IgD-negative memory B cell (primary cell): ENCODE data around the gene MAN1A1. TPM values are rescaled to one million over a fixed set of nuclear protein-coding genes. Genes with fewer than 3 reads are reported as not detected.
A peak's percentile ranks its signal among the peaks of the same experiment; 100 is the strongest.
"Not testable (repeated sequence)": the region's sequence is repeated elsewhere in the genome, so short reads cannot be mapped to it uniquely, and the experiment has no call there.

ENCODE experiments used
- H3K27ac Mint-ChIP-seq, 3 donors: one replicate each; pipeline ENCODE4 v1.8.0; 2020 to 2022; ENCODE audit warnings: mild to moderate bottlenecking in 3 of 3, mixed read lengths in 3 of 3, moderate library complexity in 1 of 3
- H3K27me3 Mint-ChIP-seq: one replicate; pipeline ENCODE4 v1.8.0; 2021; ENCODE audit warnings: mixed read lengths
- H3K36me3 Mint-ChIP-seq: one replicate; pipeline ENCODE4 v1.8.0; 2020; ENCODE audit warnings: mild to moderate bottlenecking, mixed read lengths
- H3K4me1 Mint-ChIP-seq, 3 donors: one replicate each; pipeline ENCODE4 v1.8.0; 2020 to 2022; ENCODE audit warnings: mixed read lengths in 3 of 3, mild to moderate bottlenecking in 1 of 3
- H3K4me3 Mint-ChIP-seq, 4 donors: one replicate each; pipeline ENCODE4 v1.8.0; 2020 to 2022; ENCODE audit warnings: mild to moderate bottlenecking in 4 of 4, mixed read lengths in 4 of 4, moderate library complexity in 3 of 4
- H3K9me3 Mint-ChIP-seq, 3 donors: one replicate each; pipeline ENCODE4 v1.8.0; 2020 to 2021; ENCODE audit warnings: mixed read lengths in 3 of 3, mild to moderate bottlenecking in 1 of 3
- polyA plus RNA-seq: library from polyadenylated mRNA; unstranded; fragments of 300-500 nt; fragmentation: Illumina TruSeq; gene quantifications from one replicate; pipeline ENCODE4 v1.2.3, GENCODE V29; 2021

Gene MAN1A1
- polyA plus RNA-seq, 1 donor from 2014 or later, result 16.9 TPM

GRCh38 chr6:119173249-119174084 is 176.1 kb downstream of the MAN1A1 start:
- H3K27ac Mint-ChIP-seq, result no peak overlapping the region
- H3K4me3 Mint-ChIP-seq, result no peak overlapping the region
- H3K36me3 Mint-ChIP-seq, result no peaks in the 10 kb centered on the region
- no peaks in the 10 kb centered on the region for H3K27me3 Mint-ChIP-seq
- no peaks in the 10 kb centered on the region for H3K4me1 Mint-ChIP-seq
- peaks cover 0 to 2% (median 0%) of the 10 kb centered on the region in 3 donors for H3K9me3 Mint-ChIP-seq

GRCh38 chr6:119172824-119173223 is 176.7 kb downstream of the MAN1A1 start:
- Mint-ChIP-seq H3K27ac (no peak overlapping the region), H3K27me3 (no peaks in the 10 kb centered on the region), H3K4me3 (no peak overlapping the region), H3K9me3 (peaks cover 0 to 2% (median 0%) of the 10 kb centered on the region in 3 donors), H3K36me3 (no peaks in the 10 kb centered on the region), H3K4me1 (no peaks in the 10 kb centered on the region)

- peaks cover 4% of the 10 kb centered on the region for H3K27me3 Mint-ChIP-seq
Observed at GRCh38 chr6:119171864-119172588, 177.5 kb downstream of the MAN1A1 start.

GRCh38 chr6:119171088-119171841 is 178.3 kb downstream of the MAN1A1 start:
- peaks cover 11% of the 10 kb centered on the region for H3K27me3 Mint-ChIP-seq
- no peaks in the 10 kb centered on the region for H3K36me3 Mint-ChIP-seq
- no peak overlapping the region for H3K27ac Mint-ChIP-seq
- no peak overlapping the region for H3K4me3 Mint-ChIP-seq
- H3K9me3 Mint-ChIP-seq, result peaks cover 0 to 2% (median 0%) of the 10 kb centered on the region in 3 donors
- H3K4me1 Mint-ChIP-seq, result no peaks in the 10 kb centered on the region

More at GRCh38 chr6:119171864-119172588, 177.5 kb downstream of the MAN1A1 start:
- Mint-ChIP-seq H3K4me1 (no peaks in the 10 kb centered on the region), H3K4me3 (no peak overlapping the region), H3K36me3 (no peaks in the 10 kb centered on the region), H3K27ac (no peak overlapping the region), H3K9me3 (peaks cover 0 to 2% (median 0%) of the 10 kb centered on the region in 3 donors)

GRCh38 chr6:119170447-119171087 is 179.0 kb downstream of the MAN1A1 start:
- peaks cover 16% of the 10 kb centered on the region for H3K27me3 Mint-ChIP-seq
- peaks cover 0 to 2% (median 0%) of the 10 kb centered on the region in 3 donors for H3K9me3 Mint-ChIP-seq
- H3K4me3 Mint-ChIP-seq, result no peak overlapping the region
- no peak overlapping the region for H3K27ac Mint-ChIP-seq
- no peaks in the 10 kb centered on the region for H3K36me3 Mint-ChIP-seq
- H3K4me1 Mint-ChIP-seq, result no peaks in the 10 kb centered on the region

- no peaks in the 10 kb centered on the region for H3K4me1 Mint-ChIP-seq
- no peak overlapping the region for H3K4me3 Mint-ChIP-seq
- no peaks in the 10 kb centered on the region for H3K36me3 Mint-ChIP-seq
- H3K27me3 Mint-ChIP-seq, result peaks cover 17% of the 10 kb centered on the region
- H3K9me3 Mint-ChIP-seq, result peaks cover 0 to 2% (median 0%) of the 10 kb centered on the region in 3 donors
- no peak overlapping the region for H3K27ac Mint-ChIP-seq
Observed at GRCh38 chr6:119170103-119170446, 179.5 kb downstream of the MAN1A1 start.

- H3K4me3 Mint-ChIP-seq, H3K27ac Mint-ChIP-seq, H3K4me1 Mint-ChIP-seq, H3K9me3 Mint-ChIP-seq, H3K36me3 Mint-ChIP-seq: not testable (repeated sequence)
- peaks cover 17% of the 10 kb centered on the region for H3K27me3 Mint-ChIP-seq
Observed at GRCh38 chr6:119169355-119169754, 180.2 kb downstream of the MAN1A1 start.

- Mint-ChIP-seq H3K27ac (no peak overlapping the region), H3K4me1 (peaks cover 2 to 10% (median 9%) of the 10 kb centered on the region in 3 donors), H3K4me3 (no peak overlapping the region), H3K9me3 (peaks cover 0 to 4% (median 0%) of the 10 kb centered on the region in 3 donors), H3K36me3 (peaks cover 2% of the 10 kb centered on the region), H3K27me3 (peaks cover 20% of the 10 kb centered on the region)
Observed at GRCh38 chr6:119166024-119166784, 183.4 kb downstream of the MAN1A1 start.

GRCh38 chr6:119163006-119163405 is 186.6 kb downstream of the MAN1A1 start:
- peak overlapping the region in 1 of 4 donors; percentile 33 for H3K4me3 Mint-ChIP-seq

GRCh38 chr6:119162134-119162775 is 187.3 kb downstream of the MAN1A1 start:
- Mint-ChIP-seq H3K27ac (no peak overlapping the region), H3K4me1 (peaks cover 2 to 10% (median 10%) of the 10 kb centered on the region in 3 donors), H3K9me3 (peaks cover 0 to 2% (median 0%) of the 10 kb centered on the region in 3 donors), H3K36me3 (peaks cover 2% of the 10 kb centered on the region), H3K27me3 (peaks cover 18% of the 10 kb centered on the region), H3K4me3 (no peak overlapping the region)

More at GRCh38 chr6:119163006-119163405, 186.6 kb downstream of the MAN1A1 start:
- Mint-ChIP-seq H3K4me1 (peaks cover 2 to 10% (median 9%) of the 10 kb centered on the region in 3 donors), H3K27ac (no peak overlapping the region), H3K27me3 (peaks cover 20% of the 10 kb centered on the region), H3K36me3 (peaks cover 2% of the 10 kb centered on the region), H3K9me3 (peaks cover 0 to 2% (median 0%) of the 10 kb centered on the region in 3 donors)

GRCh38 chr6:119161438-119161837 is 188.1 kb downstream of the MAN1A1 start:
- no peak overlapping the region for H3K27ac Mint-ChIP-seq
- H3K9me3 Mint-ChIP-seq, result peaks cover 0 to 2% (median 0%) of the 10 kb centered on the region in 3 donors
- H3K27me3 Mint-ChIP-seq, result peaks cover 10% of the 10 kb centered on the region

GRCh38 chr6:119160911-119161310 is 188.7 kb downstream of the MAN1A1 start:
- H3K9me3 Mint-ChIP-seq, result peaks cover 0 to 2% (median 0%) of the 10 kb centered on the region in 3 donors
- H3K4me3 Mint-ChIP-seq, result no peak overlapping the region
- H3K27me3 Mint-ChIP-seq, result peaks cover 7% of the 10 kb centered on the region
- H3K36me3 Mint-ChIP-seq, result peaks cover 2% of the 10 kb centered on the region
- no peak overlapping the region for H3K27ac Mint-ChIP-seq
- H3K4me1 Mint-ChIP-seq, result peaks cover 2 to 10% (median 10%) of the 10 kb centered on the region in 3 donors

More at GRCh38 chr6:119161438-119161837, 188.1 kb downstream of the MAN1A1 start:
- H3K4me3 Mint-ChIP-seq, result peak overlapping the region in 1 of 4 donors; percentile 9
- H3K4me1 Mint-ChIP-seq, result peaks cover 2 to 10% (median 10%) of the 10 kb centered on the region in 3 donors
- H3K36me3 Mint-ChIP-seq, result peaks cover 2% of the 10 kb centered on the region

GRCh38 chr6:119158057-119158848 is 191.3 kb downstream of the MAN1A1 start:
- peaks cover 0 to 2% (median 0%) of the 10 kb centered on the region in 3 donors for H3K9me3 Mint-ChIP-seq
- H3K4me1 Mint-ChIP-seq, result peaks cover 0 to 10% (median 10%) of the 10 kb centered on the region in 3 donors
- H3K27me3 Mint-ChIP-seq, result peaks cover 3% of the 10 kb centered on the region
- no peak overlapping the region for H3K4me3 Mint-ChIP-seq
- H3K36me3 Mint-ChIP-seq, result peaks cover 2% of the 10 kb centered on the region
- H3K27ac Mint-ChIP-seq, result no peak overlapping the region
